ENCODE data around the gene C1orf146. TPM values are rescaled to one million over a fixed set of nuclear protein-coding genes. Genes with fewer than 3 reads are reported as not detected.
A peak's percentile ranks its signal among the peaks of the same experiment; 100 is the strongest.

The C1orf146 gene
- total RNA-seq, result not detected

GRCh38 chr1:92217721-92218120, at the start of gene C1orf146:
C1orf146 (plus strand) TSS chr1:92217915; CDS start chr1:92231421, 13,506 bp downstream.
- no peaks in the 10 kb centered on the region for H3K9me3 Mint-ChIP-seq (ENCODE audit: insufficient read depth)
- H3K4me3 Mint-ChIP-seq, result no peak within 1 kb of the TSS
- no peaks in the 10 kb centered on the region for H3K4me1 Mint-ChIP-seq (ENCODE audit: low read depth)
- ChIA-PET POLR2A (no interaction called here), CTCF (no interaction called here)
- no peaks in the 10 kb centered on the region for H3K27me3 Mint-ChIP-seq (ENCODE audit: low read depth)
- ATAC-seq (no peak), DNase-seq (no peak)
- H3K27ac Mint-ChIP-seq, result no peak within 1 kb of the TSS
- no peaks in the 10 kb centered on the region for H3K36me3 Mint-ChIP-seq (ENCODE audit: low read depth)

GRCh38 chr1:92168657-92169056, 49.1 kb upstream of the C1orf146 start:
- H3K9me3 Mint-ChIP-seq (ENCODE audit: insufficient read depth), result no peaks in the 10 kb centered on the region
- ChIA-PET POLR2A (no interaction called here), CTCF (no interaction called here)
- no peaks in the 10 kb centered on the region for H3K4me1 Mint-ChIP-seq (ENCODE audit: low read depth)
- no peak overlapping the region for H3K4me3 Mint-ChIP-seq
- no peak overlapping the region for H3K27ac Mint-ChIP-seq
- ATAC-seq (no peak), DNase-seq (no peak)
- H3K36me3 Mint-ChIP-seq (ENCODE audit: low read depth), result no peaks in the 10 kb centered on the region
- H3K27me3 Mint-ChIP-seq (ENCODE audit: low read depth), result no peaks in the 10 kb centered on the region

- Mint-ChIP-seq H3K27ac (no peak overlapping the region), H3K36me3 (ENCODE audit: low read depth) (no peaks in the 10 kb centered on the region), H3K27me3 (ENCODE audit: low read depth) (no peaks in the 10 kb centered on the region), H3K9me3 (ENCODE audit: insufficient read depth) (no peaks in the 10 kb centered on the region), H3K4me3 (no peak overlapping the region), H3K4me1 (ENCODE audit: low read depth) (no peaks in the 10 kb centered on the region)
- ATAC-seq, result no peak
- DNase-seq, result no peak
- POLR2A ChIA-PET, result no interaction called here
- CTCF ChIA-PET, result no interaction called here
Measured at GRCh38 chr1:92169214-92170005, 48.3 kb upstream of the C1orf146 start.

GRCh38 chr1:92184632-92185031, 33.1 kb upstream of the C1orf146 start:
- DNase-seq (no peak), ATAC-seq (no peak)
- Mint-ChIP-seq H3K27ac (no peak overlapping the region), H3K27me3 (ENCODE audit: low read depth) (no peaks in the 10 kb centered on the region), H3K4me3 (no peak overlapping the region), H3K9me3 (ENCODE audit: insufficient read depth) (no peaks in the 10 kb centered on the region), H3K4me1 (ENCODE audit: low read depth) (no peaks in the 10 kb centered on the region), H3K36me3 (ENCODE audit: low read depth) (no peaks in the 10 kb centered on the region)
- ChIA-PET CTCF (interaction anchor here (1.4 kb wide), 1 partner anchor 14 kb away, joined by 3 read pairs; no protein-coding TSS in a partner anchor), POLR2A (no interaction called here)

- Mint-ChIP-seq H3K27ac (no peak overlapping the region), H3K36me3 (ENCODE audit: low read depth) (no peaks in the 10 kb centered on the region), H3K27me3 (ENCODE audit: low read depth) (peaks cover 3% of the 10 kb centered on the region), H3K4me3 (no peak overlapping the region), H3K4me1 (ENCODE audit: low read depth) (no peaks in the 10 kb centered on the region), H3K9me3 (ENCODE audit: insufficient read depth) (no peaks in the 10 kb centered on the region)
- no peak for ATAC-seq
- ChIA-PET CTCF (no interaction called here), POLR2A (no interaction called here)
- DNase-seq, result no peak
Measured at GRCh38 chr1:92186081-92186480, 31.6 kb upstream of the C1orf146 start.

GRCh38 chr1:92188436-92189255, 29.1 kb upstream of the C1orf146 start:
- no peaks in the 10 kb centered on the region for H3K36me3 Mint-ChIP-seq (ENCODE audit: low read depth)
- H3K27me3 Mint-ChIP-seq (ENCODE audit: low read depth), result peaks cover 3% of the 10 kb centered on the region
- H3K4me3 Mint-ChIP-seq, result no peak overlapping the region
- CTCF ChIA-PET, result no interaction called here
- DNase-seq, result no peak
- no peak for ATAC-seq
- no peak overlapping the region for H3K27ac Mint-ChIP-seq
- no peaks in the 10 kb centered on the region for H3K9me3 Mint-ChIP-seq (ENCODE audit: insufficient read depth)
- POLR2A ChIA-PET, result no interaction called here
- no peaks in the 10 kb centered on the region for H3K4me1 Mint-ChIP-seq (ENCODE audit: low read depth)

- Mint-ChIP-seq H3K9me3 (ENCODE audit: insufficient read depth) (no peaks in the 10 kb centered on the region), H3K27ac (no peak overlapping the region), H3K36me3 (ENCODE audit: low read depth) (no peaks in the 10 kb centered on the region), H3K27me3 (ENCODE audit: low read depth) (peaks cover 3% of the 10 kb centered on the region), H3K4me1 (ENCODE audit: low read depth) (no peaks in the 10 kb centered on the region), H3K4me3 (no peak overlapping the region)
- ChIA-PET CTCF (interaction anchor here (1.1 kb wide), 1 partner anchor 72 kb away, joined by 3 read pairs; no protein-coding TSS in a partner anchor), POLR2A (interaction anchor here (0.8 kb wide), 1 partner anchor 111 kb away, joined by 3 read pairs; no protein-coding TSS in a partner anchor)
- DNase-seq, result no peak
- ATAC-seq, result no peak
Measured at GRCh38 chr1:92191726-92192125, 26.0 kb upstream of the C1orf146 start.

GRCh38 chr1:92192246-92192645, 25.5 kb upstream of the C1orf146 start:
- POLR2A ChIA-PET, result interaction anchor here (0.8 kb wide), 1 partner anchor 112 kb away, joined by 3 read pairs; no protein-coding TSS in a partner anchor

GRCh38 chr1:92194511-92194910, 23.2 kb upstream of the C1orf146 start:
- DNase-seq (no peak), ATAC-seq (no peak)
- Mint-ChIP-seq H3K4me1 (ENCODE audit: low read depth) (peaks cover 3% of the 10 kb centered on the region), H3K36me3 (ENCODE audit: low read depth) (no peaks in the 10 kb centered on the region), H3K9me3 (ENCODE audit: insufficient read depth) (no peaks in the 10 kb centered on the region), H3K27ac (no peak overlapping the region), H3K27me3 (ENCODE audit: low read depth) (peaks cover 3% of the 10 kb centered on the region), H3K4me3 (no peak overlapping the region)
- ChIA-PET POLR2A (no interaction called here), CTCF (no interaction called here)

More at GRCh38 chr1:92192246-92192645, 25.5 kb upstream of the C1orf146 start:
- DNase-seq, result no peak
- Mint-ChIP-seq H3K4me3 (no peak overlapping the region), H3K4me1 (ENCODE audit: low read depth) (peaks cover 3% of the 10 kb centered on the region), H3K36me3 (ENCODE audit: low read depth) (no peaks in the 10 kb centered on the region), H3K27me3 (ENCODE audit: low read depth) (peaks cover 3% of the 10 kb centered on the region), H3K9me3 (ENCODE audit: insufficient read depth) (no peaks in the 10 kb centered on the region), H3K27ac (no peak overlapping the region)
- no peak for ATAC-seq
- CTCF ChIA-PET, result interaction anchor here (1.1 kb wide), 1 partner anchor 71 kb away, joined by 3 read pairs; no protein-coding TSS in a partner anchor

GRCh38 chr1:92201973-92202372, 15.7 kb upstream of the C1orf146 start:
- POLR2A ChIA-PET, result no interaction called here

GRCh38 chr1:92203105-92203504, 14.6 kb upstream of the C1orf146 start:
- no peak overlapping the region for H3K4me3 Mint-ChIP-seq
- ChIA-PET POLR2A (no interaction called here), CTCF (no interaction called here)
- H3K9me3 Mint-ChIP-seq (ENCODE audit: insufficient read depth), result no peaks in the 10 kb centered on the region
- H3K27me3 Mint-ChIP-seq (ENCODE audit: low read depth), result no peaks in the 10 kb centered on the region
- no peak for ATAC-seq
- H3K36me3 Mint-ChIP-seq (ENCODE audit: low read depth), result peaks cover 4% of the 10 kb centered on the region
- no peak overlapping the region for H3K27ac Mint-ChIP-seq
- DNase-seq, result no peak
- H3K4me1 Mint-ChIP-seq (ENCODE audit: low read depth), result peaks cover 10% of the 10 kb centered on the region

More at GRCh38 chr1:92201973-92202372, 15.7 kb upstream of the C1orf146 start:
- Mint-ChIP-seq H3K4me1 (ENCODE audit: low read depth) (peaks cover 11% of the 10 kb centered on the region), H3K36me3 (ENCODE audit: low read depth) (peaks cover 4% of the 10 kb centered on the region), H3K27me3 (ENCODE audit: low read depth) (no peaks in the 10 kb centered on the region), H3K4me3 (no peak overlapping the region), H3K9me3 (ENCODE audit: insufficient read depth) (no peaks in the 10 kb centered on the region), H3K27ac (peak overlapping the region; percentile 51)
- no peak for DNase-seq
- CTCF ChIA-PET, result no interaction called here
- no peak for ATAC-seq

GRCh38 chr1:92210701-92211100, 7.0 kb upstream of the C1orf146 start:
- POLR2A ChIA-PET, result no interaction called here
- Mint-ChIP-seq H3K4me1 (ENCODE audit: low read depth) (peaks cover 9% of the 10 kb centered on the region), H3K27me3 (ENCODE audit: low read depth) (peaks cover 2% of the 10 kb centered on the region), H3K4me3 (no peak overlapping the region), H3K36me3 (ENCODE audit: low read depth) (no peaks in the 10 kb centered on the region), H3K9me3 (ENCODE audit: insufficient read depth) (no peaks in the 10 kb centered on the region), H3K27ac (no peak overlapping the region)
- ATAC-seq (no peak), DNase-seq (no peak)
- CTCF ChIA-PET, result no interaction called here

All from activated CD8-positive, alpha-beta T cell treated with anti-CD3 and anti-CD28 coated beads, Interleukin-2, amount 10 ng/mL, durations not matched to agents 7 days and 5 days (primary cell).